H9 (cell line): ENCODE results near the gene ZBTB43. TPM values are rescaled to one million over a fixed set of nuclear protein-coding genes. Genes with fewer than 3 reads are reported as not detected.

Experiments
- DNase-seq: peaks from one replicate; pipeline ENCODE4 v3.0.0-alpha.2; 2017
- H2AFZ ChIP-seq: one replicate; pipeline ENCODE4 v1.6.1; 2013; ENCODE audit warnings: mild to moderate bottlenecking, low read length, control low read depth, moderate library complexity
- H2AK5ac ChIP-seq: 2 replicates; pipeline ENCODE4 v1.6.1; 2013; ENCODE audit warnings: low read length, control low read depth, mixed read lengths; ENCODE audit not compliant: insufficient read length
- H2BK120ac ChIP-seq: one replicate; pipeline ENCODE4 v1.6.1; 2013; ENCODE audit warnings: low read depth, mild to moderate bottlenecking, low read length, control low read depth, inconsistent platforms; ENCODE audit not compliant: poor library complexity, severe bottlenecking
- H2BK12ac ChIP-seq: 2 replicates; pipeline ENCODE4 v1.6.1; 2013; ENCODE audit warnings: low read length, control low read depth, mixed read lengths, low read depth; ENCODE audit not compliant: insufficient read length
- H2BK15ac ChIP-seq: 2 replicates; pipeline ENCODE4 v1.6.1; 2013; ENCODE audit warnings: low read depth, low read length, control low read depth
- H2BK20ac ChIP-seq: one replicate; pipeline ENCODE4 v1.6.1; 2013; ENCODE audit warnings: low read depth, mild to moderate bottlenecking, low read length, control low read depth, inconsistent platforms; ENCODE audit not compliant: poor library complexity, severe bottlenecking
- H2BK5ac ChIP-seq: 2 replicates; pipeline ENCODE4 v1.6.1; 2013; ENCODE audit warnings: low read length, control low read depth, mixed read lengths; ENCODE audit not compliant: insufficient read length
- H3K14ac ChIP-seq: 2 replicates; pipeline ENCODE4 v1.6.1; 2013; ENCODE audit warnings: low read length, control low read depth; ENCODE audit not compliant: insufficient read depth
- H3K18ac ChIP-seq: 2 replicates; pipeline ENCODE4 v1.6.1; 2013; ENCODE audit warnings: low read depth, mild to moderate bottlenecking, mixed read lengths, low read length, control low read depth; ENCODE audit not compliant: insufficient read length
- H3K23ac ChIP-seq: 2 replicates; pipeline ENCODE4 v1.6.1; 2013; ENCODE audit warnings: low read length, control low read depth, mixed read lengths, low read depth; ENCODE audit not compliant: insufficient read length
- H3K23me2 ChIP-seq: 2 replicates; pipeline ENCODE4 v1.6.1; 2013; ENCODE audit warnings: low read depth, mild to moderate bottlenecking, mixed read lengths, low read length, control low read depth; ENCODE audit not compliant: insufficient read length, poor library complexity, severe bottlenecking
- H3K27ac ChIP-seq: 2 replicates; pipeline ENCODE4 v1.5.1; 2013; ENCODE audit warnings: low read length, control low read depth, mixed read lengths, low read depth; ENCODE audit not compliant: insufficient read length
- H3K27me3 ChIP-seq: 2 replicates; pipeline ENCODE4 v1.6.1; 2013; ENCODE audit warnings: low read length, control low read depth, inconsistent platforms; ENCODE audit not compliant: insufficient read depth
- H3K4ac ChIP-seq: 2 replicates; pipeline ENCODE4 v1.6.1; 2013; ENCODE audit warnings: low read depth, mild to moderate bottlenecking, control low read depth, inconsistent platforms, low read length, moderate library complexity
- H3K4me1 ChIP-seq: 2 replicates; pipeline ENCODE4 v1.6.1; 2013; ENCODE audit warnings: low read length, control low read depth, inconsistent platforms; ENCODE audit not compliant: insufficient read depth
- H3K4me2 ChIP-seq: 2 replicates; pipeline ENCODE4 v1.6.1; 2013; ENCODE audit warnings: low read length, control low read depth, mixed read lengths; ENCODE audit not compliant: insufficient read length, insufficient read depth
- H3K56ac ChIP-seq: 2 replicates; pipeline ENCODE4 v1.6.1; 2013; ENCODE audit warnings: low read depth, mild to moderate bottlenecking, mixed read lengths, low read length, control low read depth; ENCODE audit not compliant: insufficient read length
- H3K79me1 ChIP-seq: 2 replicates; pipeline ENCODE4 v1.6.1; 2013; ENCODE audit warnings: low read depth, mild to moderate bottlenecking, moderate library complexity, low read length, control low read depth, inconsistent platforms; ENCODE audit not compliant: insufficient read depth, poor library complexity, severe bottlenecking
- H3K79me2 ChIP-seq: 2 replicates; pipeline ENCODE4 v1.6.1; 2013; ENCODE audit warnings: low read length, control low read depth, inconsistent platforms; ENCODE audit not compliant: insufficient read depth
- H3K9ac ChIP-seq: 2 replicates; pipeline ENCODE4 v1.6.1; 2013; ENCODE audit warnings: low read length, control low read depth, mixed read lengths; ENCODE audit not compliant: insufficient read length; ENCODE audit errors: extremely low read depth
- H3K9me3 ChIP-seq: one replicate; pipeline ENCODE4 v1.6.1; 2013; ENCODE audit warnings: low read depth, low read length, inconsistent platforms; ENCODE audit not compliant: control insufficient read depth
- H3T11ph ChIP-seq: one replicate; pipeline ENCODE4 v1.6.1; 2013; ENCODE audit warnings: mild to moderate bottlenecking, low read length, control low read depth, inconsistent platforms
- H4K20me1 ChIP-seq: one replicate; pipeline ENCODE4 v1.6.1; 2013; ENCODE audit not compliant: control insufficient read depth, insufficient read length, insufficient read depth
- H4K5ac ChIP-seq: 2 replicates; pipeline ENCODE4 v1.6.1; 2013; ENCODE audit warnings: low read depth, mild to moderate bottlenecking, mixed read lengths, low read length, control low read depth; ENCODE audit not compliant: insufficient read length
- H4K8ac ChIP-seq: replicated peaks from 2 replicates; pipeline ENCODE4 v1.6.1; 2013; ENCODE audit warnings: low read length, control low read depth, mixed read lengths, low read depth; ENCODE audit not compliant: insufficient read length
- H4K91ac ChIP-seq: 2 replicates; pipeline ENCODE4 v1.6.1; 2013; ENCODE audit warnings: low read depth, mild to moderate bottlenecking, moderate library complexity, mixed read lengths, low read length, control low read depth; ENCODE audit not compliant: insufficient read length
- H3K27ac Mint-ChIP-seq, 3 experiments: 2 replicates in 2 of 3; 3 replicates in 1 of 3; pipeline ENCODE4 v1.8.0; 2020 to 2021; ENCODE audit warnings: mixed read lengths in 3 of 3, mild to moderate bottlenecking in 1 of 3, moderate library complexity in 1 of 3
- H3K27me3 Mint-ChIP-seq: 2 replicates; pipeline ENCODE4 v1.8.0; 2021; ENCODE audit warnings: low read depth, mild to moderate bottlenecking, moderate library complexity, mixed read lengths
- H3K36me3 Mint-ChIP-seq, 3 experiments: 2 replicates in 2 of 3; 3 replicates in 1 of 3; pipeline ENCODE4 v1.8.0; 2020 to 2021; ENCODE audit warnings: low read depth in 3 of 3, mixed read lengths in 3 of 3; ENCODE audit not compliant: insufficient read depth in 1 of 3
- H3K4me1 Mint-ChIP-seq, 2 experiments: 2 replicates each; pipeline ENCODE4 v1.8.0; 2020; ENCODE audit warnings: mixed read lengths in 2 of 2
- H3K4me3 Mint-ChIP-seq, 2 experiments: 2 replicates in 1 of 2; 3 replicates in 1 of 2; pipeline ENCODE4 v1.8.0; 2020 to 2021; ENCODE audit warnings: mild to moderate bottlenecking in 2 of 2, mixed read lengths in 2 of 2, moderate library complexity in 1 of 2
- H3K9me3 Mint-ChIP-seq, 2 experiments: 2 replicates in 1 of 2; 3 replicates in 1 of 2; pipeline ENCODE4 v1.8.0; 2020; ENCODE audit warnings: mild to moderate bottlenecking in 2 of 2, mixed read lengths in 2 of 2, moderate library complexity in 1 of 2
- WGBS: extraction: QIAGEN DNeasy Blood & Tissue Kit; methylation state at CpG from one replicate; pipeline ENCODE4 v1.1.7; 2013; ENCODE audit warnings: missing lambda C conversion rate, low lambda C conversion rate, mixed read lengths; ENCODE audit not compliant: insufficient read length; ENCODE audit errors: extremely low coverage; 5-methylcytosine and 5-hydroxymethylcytosine counted together
- total RNA-seq: library from RNA; stranded (reverse); gene quantifications from 2 replicates; pipeline ENCODE4 v1.2.1, GENCODE V29; 2021
- TF ChIP-seq, protein P1 (sequence below): fragments of 200-600 bp; sonication (generic); conservative IDR thresholded peaks from 3 replicates; pipeline ENCODE4 v1.8.0; 2021; ENCODE audit warnings: antibody characterized with exemption, mild to moderate bottlenecking

ZBTB43 gene
- total RNA-seq, 1 experiment from 2014 or later = 15.7 TPM

DNA sequence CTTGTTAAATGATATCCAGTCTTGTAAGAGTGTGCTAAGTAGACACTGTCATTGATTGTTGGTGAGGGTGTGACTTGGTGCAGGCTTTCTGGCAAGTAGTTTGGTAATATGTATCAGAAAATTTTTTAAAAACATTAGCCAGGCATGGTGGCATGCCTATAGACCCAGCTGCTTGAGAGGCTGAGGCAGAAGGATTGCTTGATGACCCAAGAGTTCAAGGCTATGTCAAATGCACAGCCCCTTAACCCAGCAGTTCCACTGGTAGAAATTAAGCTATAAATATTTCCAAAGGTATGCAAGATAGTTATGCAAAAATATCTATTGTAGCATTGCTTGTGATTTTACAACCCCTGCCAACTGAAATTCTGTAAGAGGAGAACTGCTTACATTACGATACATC lies 24.2 kb downstream of the ZBTB43 start:
- no peak overlapping the region for H2BK15ac ChIP-seq
- no peak overlapping the region for H3K9ac ChIP-seq
- no peaks in the 10 kb centered on the region for H3K4me1 ChIP-seq
- no peak overlapping the region for H3T11ph ChIP-seq
- no peak overlapping the region for H3K14ac ChIP-seq
- Mint-ChIP-seq H3K36me3 (peaks cover 15 to 43% (median 26%) of the 10 kb centered on the region in 3 experiments), H3K9me3 (no peaks in the 10 kb centered on the region), H3K27ac (no peak overlapping the region), H3K4me1 (peaks cover 6% of the 10 kb centered on the region in 2 experiments; a peak in 2 of 4 replicates), H3K4me3 (no peak overlapping the region), H3K27me3 (no peaks in the 10 kb centered on the region; the same call in 1 of the 2 replicates)
- no peaks in the 10 kb centered on the region for H3K23me2 ChIP-seq
- H3K27ac ChIP-seq = no peak overlapping the region
- no peak overlapping the region for H2BK12ac ChIP-seq
- no peaks in the 10 kb centered on the region for H4K20me1 ChIP-seq
- H3K18ac ChIP-seq = no peak overlapping the region
- WGBS = no CpG with 5 or more reads among the region's 1 CpG
- no peak overlapping the region for H2BK20ac ChIP-seq
- no peak overlapping the region for H2BK5ac ChIP-seq
- H3K79me1 ChIP-seq = no peaks in the 10 kb centered on the region
- no peak overlapping the region for H2BK120ac ChIP-seq
- no peak overlapping the region for H3K4ac ChIP-seq
- H3K23ac ChIP-seq = no peak overlapping the region
- H4K8ac ChIP-seq = no peak overlapping the region
- no peak overlapping the region for H4K91ac ChIP-seq
- no peak overlapping the region for H4K5ac ChIP-seq
- no peaks in the 10 kb centered on the region for H3K79me2 ChIP-seq
- no peaks in the 10 kb centered on the region for H3K9me3 ChIP-seq
- H2AFZ ChIP-seq = no peak overlapping the region
- no peaks in the 10 kb centered on the region for H3K27me3 ChIP-seq
- H3K56ac ChIP-seq = no peak overlapping the region
- H2AK5ac ChIP-seq = no peak overlapping the region
- no peak overlapping the region for H3K4me2 ChIP-seq
- no peak for DNase-seq
- TF ChIP-seq, protein P1, sequence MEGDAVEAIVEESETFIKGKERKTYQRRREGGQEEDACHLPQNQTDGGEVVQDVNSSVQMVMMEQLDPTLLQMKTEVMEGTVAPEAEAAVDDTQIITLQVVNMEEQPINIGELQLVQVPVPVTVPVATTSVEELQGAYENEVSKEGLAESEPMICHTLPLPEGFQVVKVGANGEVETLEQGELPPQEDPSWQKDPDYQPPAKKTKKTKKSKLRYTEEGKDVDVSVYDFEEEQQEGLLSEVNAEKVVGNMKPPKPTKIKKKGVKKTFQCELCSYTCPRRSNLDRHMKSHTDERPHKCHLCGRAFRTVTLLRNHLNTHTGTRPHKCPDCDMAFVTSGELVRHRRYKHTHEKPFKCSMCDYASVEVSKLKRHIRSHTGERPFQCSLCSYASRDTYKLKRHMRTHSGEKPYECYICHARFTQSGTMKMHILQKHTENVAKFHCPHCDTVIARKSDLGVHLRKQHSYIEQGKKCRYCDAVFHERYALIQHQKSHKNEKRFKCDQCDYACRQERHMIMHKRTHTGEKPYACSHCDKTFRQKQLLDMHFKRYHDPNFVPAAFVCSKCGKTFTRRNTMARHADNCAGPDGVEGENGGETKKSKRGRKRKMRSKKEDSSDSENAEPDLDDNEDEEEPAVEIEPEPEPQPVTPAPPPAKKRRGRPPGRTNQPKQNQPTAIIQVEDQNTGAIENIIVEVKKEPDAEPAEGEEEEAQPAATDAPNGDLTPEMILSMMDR = no peak
